SKM-1 treated with dmso at 0.1 percent for 144 hours (cell line): ENCODE data around the gene CD63.

Experiments
- DNase-seq: peaks from one replicate; lab custom pipeline; 2025; ENCODE audit not compliant: unreplicated experiment; lab: John Stamatoyannopoulos, UW

CD63 gene

GRCh38 chr12:55741931-55742680 lies 13.3 kb upstream of the CD63 start:
- no peak for DNase-seq

- no peak for DNase-seq
Measured at GRCh38 chr12:55739025-55739378, 10.2 kb upstream of the CD63 start.

GRCh38 chr12:55738123-55739024 lies 9.6 kb upstream of the CD63 start:
- peak; percentile 26 for DNase-seq

- DNase-seq, result no peak
Measured at GRCh38 chr12:55737581-55738122, 8.8 kb upstream of the CD63 start.

- DNase-seq, result peak; percentile 12
Measured at GRCh38 chr12:55736780-55737580, 8.2 kb upstream of the CD63 start.

- no peak for DNase-seq
Measured at GRCh38 chr12:55736076-55736475, 7.3 kb upstream of the CD63 start.

GRCh38 chr12:55734595-55734994 lies 5.8 kb upstream of the CD63 start:
- no peak for DNase-seq

- no peak for DNase-seq
Measured at GRCh38 chr12:55733858-55734257, 5.0 kb upstream of the CD63 start.

GRCh38 chr12:55733021-55733555 lies 4.3 kb upstream of the CD63 start:
- no peak for DNase-seq

GRCh38 chr12:55732288-55732687 lies 3.5 kb upstream of the CD63 start:
- DNase-seq, result no peak

- no peak for DNase-seq
Measured at GRCh38 chr12:55729819-55730818, 1.3 kb upstream of the CD63 start.

GRCh38 chr12:55728186-55728938 lies 447 bp downstream of the CD63 start:
- DNase-seq, result no peak

GRCh38 chr12:55727643-55728185 lies 1.1 kb downstream of the CD63 start:
- no peak for DNase-seq

GRCh38 chr12:55726971-55727370 lies 1.8 kb downstream of the CD63 start:
- no peak for DNase-seq

- DNase-seq, result no peak
Measured at GRCh38 chr12:55725556-55725955, 3.3 kb downstream of the CD63 start.

GRCh38 chr12:55724940-55725309 lies 3.9 kb downstream of the CD63 start:
- DNase-seq, result no peak

- DNase-seq, result no peak
Measured at GRCh38 chr12:55724226-55724939, 4.4 kb downstream of the CD63 start.
